ENCODE measurements around the gene MMP25. TPM values are rescaled to one million over a fixed set of nuclear protein-coding genes. Genes with fewer than 3 reads are reported as not detected.

MMP25 gene
- total RNA-seq, 1 experiment from 2014 or later: not detected

GRCh38 chr16:3094289-3095027 is 48.1 kb downstream of the MMP25 start:
- DNase-seq (ENCODE audit: low read depth): peak; percentile 37

GRCh38 chr16:3095869-3096268 is 49.5 kb downstream of the MMP25 start:
- no peak for DNase-seq (ENCODE audit: low read depth)

- no peak for DNase-seq (ENCODE audit: low read depth)
These were observed 50.0 kb downstream of the MMP25 start for GRCh38 chr16:3096362-3096761.

- no peak for DNase-seq (ENCODE audit: low read depth)
These were observed 50.9 kb downstream of the MMP25 start for GRCh38 chr16:3097266-3097665.

GRCh38 chr16:3098459-3099394 is 52.4 kb downstream of the MMP25 start, which contains the start of gene ZSCAN10:
Gene ZSCAN10, minus strand, starts transcription at chr16:3099294. Its CDS starts 6,357 bp downstream, at chr16:3092937.
- DNase-seq (ENCODE audit: low read depth): no peak

GRCh38 chr16:3099395-3099731 is 53.0 kb downstream of the MMP25 start:
- DNase-seq (ENCODE audit: low read depth): no peak

- peak; percentile 84 for DNase-seq (ENCODE audit: low read depth)
These were observed 53.6 kb downstream of the MMP25 start for GRCh38 chr16:3099732-3100499.

GRCh38 chr16:3101018-3101840 is 54.9 kb downstream of the MMP25 start:
- no peak for DNase-seq (ENCODE audit: low read depth)

- DNase-seq (ENCODE audit: low read depth): no peak
These were observed 55.6 kb downstream of the MMP25 start for GRCh38 chr16:3101841-3102470.

- peak; percentile 86 for DNase-seq (ENCODE audit: low read depth)
These were observed 60.0 kb downstream of the MMP25 start for GRCh38 chr16:3106205-3106928.

Other genes starting within 250 kb of the MMP25 start
- gene PRSS41, start 248.1 kb upstream of the MMP25 start, total RNA-seq (2014; rRNA removed; shearing (Covaris generic)): not detected in 2 replicates
- gene PRSS21, start 229.3 kb upstream of the MMP25 start, total RNA-seq (2014; rRNA removed; shearing (Covaris generic)): not detected in 2 replicates
- gene ZG16B, start 216.3 kb upstream of the MMP25 start, total RNA-seq (2014; rRNA removed; shearing (Covaris generic)): 0.88 and 1.2 TPM in 2 replicates
- 0.72 and 0.78 TPM in 2 replicates for gene PRSS22, start 188.4 kb upstream of the MMP25 start, total RNA-seq (2014; rRNA removed; shearing (Covaris generic))
- 70.4 and 91.8 TPM in 2 replicates for gene FLYWCH2, start 163.3 kb upstream of the MMP25 start, total RNA-seq (2014; rRNA removed; shearing (Covaris generic))
- gene FLYWCH1, start 134.6 kb upstream of the MMP25 start, total RNA-seq (2014; rRNA removed; shearing (Covaris generic)): 7.9 and 13.5 TPM in 2 replicates
- gene KREMEN2, start 82.3 kb upstream of the MMP25 start, total RNA-seq (2014; rRNA removed; shearing (Covaris generic)): 0.24 and 0.49 TPM in 2 replicates
- gene PAQR4, start 77.2 kb upstream of the MMP25 start, total RNA-seq (2014; rRNA removed; shearing (Covaris generic)): 9.5 and 11.4 TPM in 2 replicates
- gene PKMYT1, start 66.1 kb upstream of the MMP25 start, total RNA-seq (2014; rRNA removed; shearing (Covaris generic)): 27.3 and 33.5 TPM in 2 replicates
- gene CLDN9, start 33.6 kb upstream of the MMP25 start, total RNA-seq (2014; rRNA removed; shearing (Covaris generic)): not detected in 2 replicates
- gene CLDN6, start 28.4 kb upstream of the MMP25 start, total RNA-seq (2014; rRNA removed; shearing (Covaris generic)): not detected in 2 replicates
- 184 and 304 TPM in 2 replicates for gene TNFRSF12A, start 26.2 kb upstream of the MMP25 start, total RNA-seq (2014; rRNA removed; shearing (Covaris generic))
- gene HCFC1R1, start 22.6 kb upstream of the MMP25 start, total RNA-seq (2014; rRNA removed; shearing (Covaris generic)): 21.7 and 38.6 TPM in 2 replicates
- gene THOC6, start 22.5 kb upstream of the MMP25 start, total RNA-seq (2014; rRNA removed; shearing (Covaris generic)): 16.1 and 20.8 TPM in 2 replicates
- 0.36 and 0.68 TPM in 2 replicates for gene BICDL2, start 9.6 kb upstream of the MMP25 start, total RNA-seq (2014; rRNA removed; shearing (Covaris generic))
- gene IL32, start 19.1 kb downstream of the MMP25 start, total RNA-seq (2014; rRNA removed; shearing (Covaris generic)): 24.9 and 33.1 TPM in 2 replicates
- gene ZSCAN10, start 52.7 kb downstream of the MMP25 start, total RNA-seq (2014; rRNA removed; shearing (Covaris generic)): not detected in 2 replicates
- gene ZNF205, start 66.0 kb downstream of the MMP25 start, total RNA-seq (2014; rRNA removed; shearing (Covaris generic)): 8.8 and 9.3 TPM in 2 replicates
- 1.6 and 2.0 TPM in 2 replicates for gene ZNF213, start 88.5 kb downstream of the MMP25 start, total RNA-seq (2014; rRNA removed; shearing (Covaris generic))
- gene OR1F1, start 141.6 kb downstream of the MMP25 start, total RNA-seq (2014; rRNA removed; shearing (Covaris generic)): 0.36 TPM in 1 of 2 replicates, not detected in the other
- gene ZNF200, start 188.6 kb downstream of the MMP25 start, total RNA-seq (2014; rRNA removed; shearing (Covaris generic)): 9.8 and 14.9 TPM in 2 replicates
- 4.3 and 4.8 TPM in 2 replicates for gene MEFV, start 210.1 kb downstream of the MMP25 start, total RNA-seq (2014; rRNA removed; shearing (Covaris generic))
- gene ZNF263, start 236.9 kb downstream of the MMP25 start, total RNA-seq (2014; rRNA removed; shearing (Covaris generic)): 19.8 and 28.6 TPM in 2 replicates